HUDEP-2 (cell line): ENCODE data around the gene PKD1L1.
"Not testable (repeated sequence)": the region's sequence is repeated elsewhere in the genome, so short reads cannot be mapped to it uniquely, and the experiment has no call there.

Source experiments
- DNase-seq, 76 experiments: peaks; one replicate each; lab custom pipeline; 2025; ENCODE audit not compliant: unreplicated experiment in 76 of 76; lab: John Stamatoyannopoulos, UW

PKD1L1 gene

GRCh38 chr7:47779341-47779771, 168.9 kb downstream of the PKD1L1 start:
- DNase-seq: no peak

GRCh38 chr7:47778153-47778661, 170.1 kb downstream of the PKD1L1 start:
- no peak for DNase-seq

- no peak for DNase-seq
Measured at GRCh38 chr7:47777531-47778152, 170.6 kb downstream of the PKD1L1 start.

DNA sequence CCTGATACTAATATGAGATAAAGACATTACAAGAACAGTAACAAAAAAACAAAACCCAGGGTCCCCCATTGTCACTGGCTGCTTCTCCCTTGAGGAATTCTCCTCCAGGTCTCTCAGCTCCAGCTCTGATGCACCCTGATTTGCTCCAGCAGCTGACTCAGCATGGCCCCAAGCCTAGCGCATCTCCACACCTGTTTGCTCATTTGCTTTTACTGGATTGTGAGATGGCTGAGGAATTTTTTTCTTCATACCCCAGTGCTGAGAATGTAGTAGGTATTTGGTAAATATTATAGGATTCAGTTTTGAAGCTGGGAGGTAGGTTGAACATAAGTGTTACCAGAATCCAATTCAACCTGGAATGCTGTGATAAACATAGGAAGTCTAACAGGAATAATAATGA, 171.9 kb downstream of the PKD1L1 start:
- DNase-seq: no peak

- no peak for DNase-seq
Measured at GRCh38 chr7:47775238-47775637, 173.0 kb downstream of the PKD1L1 start.

GRCh38 chr7:47772492-47772891, 175.8 kb downstream of the PKD1L1 start:
- DNase-seq: no peak

DNA sequence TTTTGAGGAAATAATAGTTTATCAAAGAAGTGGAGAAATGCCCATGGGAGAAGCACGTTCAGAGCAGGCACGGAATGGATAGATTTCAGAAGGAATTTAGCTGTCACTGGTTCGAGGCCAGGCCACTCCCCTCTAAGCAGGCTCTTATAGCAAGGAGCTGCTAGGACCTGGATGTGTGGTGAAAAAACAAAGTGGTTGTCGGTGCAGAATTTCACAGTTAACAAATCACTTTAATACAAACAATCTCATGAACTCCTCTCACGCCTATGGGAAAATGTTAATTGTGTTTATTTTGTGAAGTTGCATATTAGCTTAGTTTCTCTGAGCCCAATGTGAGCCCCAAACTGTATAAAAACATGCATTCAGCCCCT, 176.3 kb downstream of the PKD1L1 start:
- DNase-seq: no peak

DNA sequence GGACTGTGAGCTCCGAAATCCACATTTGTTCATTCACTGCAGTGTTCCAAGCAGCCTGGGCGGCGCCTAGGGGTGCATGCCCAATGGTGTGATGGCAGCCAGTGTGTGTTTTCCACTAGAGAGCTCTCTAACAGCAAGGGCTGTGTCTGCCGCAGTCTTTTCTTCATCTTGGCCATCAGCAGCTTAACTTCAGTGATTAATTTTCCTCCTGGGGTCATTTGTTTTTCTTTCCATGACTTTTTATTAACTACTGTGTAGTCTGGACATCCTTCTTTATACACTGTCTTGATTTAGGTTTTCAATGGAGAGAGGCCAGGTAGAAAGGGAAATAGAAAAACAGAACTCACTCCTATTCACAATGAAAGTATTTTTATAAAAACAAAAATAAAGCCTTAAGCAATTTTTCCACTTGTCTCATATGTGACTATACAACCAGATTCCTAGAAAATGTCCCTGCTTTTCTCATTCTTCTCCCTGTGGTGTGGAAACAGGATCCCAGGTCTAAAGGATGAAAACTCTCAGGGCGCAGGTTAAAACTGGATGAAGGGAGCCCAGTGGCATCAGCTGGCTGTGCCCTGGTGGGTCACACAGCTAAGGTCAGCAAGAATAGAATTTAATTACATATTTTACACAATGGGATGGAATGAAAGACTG, 176.8 kb downstream of the PKD1L1 start:
- peak in 2 of 76 experiments; percentile 10 to 16 for DNase-seq

GRCh38 chr7:47766126-47766525, 182.1 kb downstream of the PKD1L1 start:
- no peak for DNase-seq

- DNase-seq: no peak
Measured at GRCh38 chr7:47765373-47765979, 182.8 kb downstream of the PKD1L1 start.

DNA sequence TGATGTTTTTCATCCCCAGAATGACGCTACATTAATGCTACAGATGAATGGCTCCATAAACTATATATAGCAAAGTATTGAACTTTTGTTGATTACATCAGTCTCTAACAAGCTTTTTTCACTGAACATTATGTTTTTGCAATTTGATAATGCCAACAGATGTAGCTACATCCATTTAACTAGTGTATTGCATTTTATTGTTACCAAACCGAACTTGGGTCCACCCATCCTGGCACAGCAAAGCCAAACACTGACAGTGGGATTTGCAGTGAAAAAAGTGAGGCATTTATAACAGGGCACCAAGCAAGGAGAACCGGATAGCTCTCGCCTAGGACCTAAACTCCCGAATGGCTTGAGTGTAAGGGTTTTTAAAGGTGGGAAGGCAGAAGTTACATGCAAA, 183.5 kb downstream of the PKD1L1 start:
- DNase-seq: no peak

- no peak for DNase-seq
Measured at GRCh38 chr7:47763063-47763974, 184.9 kb downstream of the PKD1L1 start.

DNA sequence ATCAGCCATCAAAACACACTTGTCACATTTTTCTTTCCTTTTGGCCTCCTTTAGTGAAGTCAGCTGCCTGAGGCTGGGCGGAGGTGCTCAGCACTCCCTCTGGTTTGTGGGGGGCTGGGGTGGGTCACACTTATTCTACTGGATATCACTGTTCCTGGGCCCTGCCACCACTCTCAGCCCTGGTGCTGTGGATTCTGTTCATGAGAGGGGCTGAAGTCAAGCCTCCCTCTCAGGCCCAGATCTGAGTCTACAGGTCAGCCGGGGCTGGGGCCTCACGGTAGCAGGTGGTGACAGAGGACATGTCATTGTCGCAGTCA, 185.6 kb downstream of the PKD1L1 start:
- DNase-seq: no peak

GRCh38 chr7:47762207-47762606, 186.1 kb downstream of the PKD1L1 start:
- DNase-seq: no peak

DNA sequence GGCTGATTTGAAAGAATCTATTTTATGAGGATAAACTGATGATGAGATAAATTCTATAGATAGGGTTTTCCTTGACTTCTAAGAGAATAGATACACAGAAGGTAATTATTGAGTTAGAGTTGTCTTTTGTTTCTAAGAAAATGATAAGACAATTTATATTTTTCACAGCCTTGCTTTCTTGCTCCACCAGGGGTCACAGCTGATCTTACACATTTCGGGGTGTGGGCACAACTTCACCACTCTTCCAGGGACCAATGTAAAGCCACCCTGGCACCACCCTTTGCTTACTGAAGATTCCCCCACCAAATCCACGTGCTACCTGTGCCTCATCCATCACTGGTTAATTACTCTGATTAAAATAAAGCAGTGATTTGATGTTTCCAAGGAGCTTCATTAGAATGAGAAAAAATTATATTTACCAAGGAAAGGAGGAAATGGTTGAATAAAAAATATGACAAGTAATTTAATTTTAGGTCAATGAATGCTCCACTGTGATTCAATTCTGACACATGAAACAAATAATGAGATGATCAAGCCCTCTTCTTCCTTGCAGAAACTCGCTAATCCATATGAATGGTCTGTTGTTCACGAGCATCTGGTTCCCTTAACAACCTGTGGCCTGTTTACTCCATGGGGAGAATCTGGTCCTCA, 189.1 kb downstream of the PKD1L1 start:
- DNase-seq: peak in 2 of 76 experiments; percentile 8 to 18

DNA sequence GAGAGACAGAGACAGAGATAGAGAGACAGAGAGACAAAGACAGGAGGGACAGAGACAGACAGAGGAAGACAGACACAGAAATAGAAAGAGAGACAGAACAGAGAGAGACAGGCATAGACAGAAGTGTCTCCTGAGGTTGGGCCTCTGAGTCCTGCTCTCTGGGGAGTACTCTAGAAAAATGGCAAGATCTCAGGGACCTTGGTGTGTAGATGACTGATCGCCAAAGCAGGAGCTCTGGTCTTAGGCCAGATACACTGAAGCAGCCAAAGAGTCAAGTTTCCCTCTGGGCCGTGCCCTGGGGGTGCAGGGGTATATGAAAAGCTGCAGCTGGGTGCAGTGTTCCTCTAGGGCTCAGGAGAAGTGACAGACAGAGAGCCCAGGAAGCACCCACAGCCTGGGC, 189.7 kb downstream of the PKD1L1 start:
- DNase-seq: no peak

GRCh38 chr7:47757921-47758411, 190.3 kb downstream of the PKD1L1 start:
- DNase-seq: peak in 65 of 76 experiments; percentile 5 to 80 (median 64)

GRCh38 chr7:47756636-47757035, 191.6 kb downstream of the PKD1L1 start:
- DNase-seq: no peak

GRCh38 chr7:47755248-47755647, 193.0 kb downstream of the PKD1L1 start:
- no peak for DNase-seq

DNA sequence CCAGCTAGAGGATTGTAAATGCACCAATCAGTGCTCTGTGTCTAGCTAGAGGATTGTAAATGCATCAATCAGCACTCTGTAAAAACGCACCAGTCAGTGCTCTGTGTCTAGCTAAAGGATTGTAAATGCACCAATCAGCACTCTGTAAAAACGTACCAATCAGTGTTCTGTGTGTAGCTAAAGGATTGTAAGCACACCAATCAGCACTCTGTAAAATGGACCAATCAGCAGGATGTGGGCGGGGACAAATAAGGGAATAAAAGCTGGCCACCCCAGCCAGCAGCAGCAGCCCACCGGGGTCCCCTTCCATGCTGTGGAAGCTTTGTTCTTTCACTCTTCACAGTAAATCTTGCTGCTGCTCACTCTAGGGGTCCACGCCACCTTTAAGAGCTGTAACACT, 196.5 kb downstream of the PKD1L1 start:
- not testable (repeated sequence) for DNase-seq
